ENCODE measurements around the gene MARCHF9.

MARCHF9 gene

GRCh38 chr12:57759360-57759980 is 4.6 kb downstream of the MARCHF9 start:
- peak; percentile 71 for TF ChIP-seq CTCF (IDR thresholded peaks at IDR 0.05)

DNA sequence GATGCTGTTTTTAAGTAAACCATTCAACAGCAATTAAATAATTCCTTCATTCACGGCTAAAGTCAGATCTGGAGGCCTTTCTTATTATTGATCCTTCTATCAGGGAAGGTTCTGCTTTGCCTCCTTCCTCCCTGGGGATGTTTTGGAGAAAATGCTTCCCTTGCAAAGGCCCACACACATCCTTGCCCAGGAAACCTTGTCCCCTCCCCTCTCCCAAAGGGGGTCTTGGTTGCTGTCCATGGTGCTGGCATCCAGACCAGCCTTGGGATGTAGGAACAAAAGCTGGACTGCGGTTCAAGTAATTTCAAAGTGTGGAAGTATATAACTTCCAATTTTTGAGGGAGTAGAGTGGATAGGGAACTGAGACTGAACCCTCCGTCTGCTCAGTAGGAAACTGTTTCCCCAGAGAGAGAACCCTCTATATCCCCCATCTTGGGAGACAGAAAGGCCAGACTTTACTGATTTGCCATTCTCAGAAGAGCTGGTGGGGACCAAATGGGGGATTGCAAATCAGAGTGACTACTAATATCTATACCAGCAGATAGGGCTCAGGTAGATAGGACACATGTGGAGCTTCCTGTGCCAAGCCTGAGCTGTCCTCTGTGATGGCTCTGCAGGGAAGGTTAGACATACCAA is 5.6 kb downstream of the MARCHF9 start:
- TF ChIP-seq CTCF (IDR thresholded peaks at IDR 0.05), result no peak

DNA sequence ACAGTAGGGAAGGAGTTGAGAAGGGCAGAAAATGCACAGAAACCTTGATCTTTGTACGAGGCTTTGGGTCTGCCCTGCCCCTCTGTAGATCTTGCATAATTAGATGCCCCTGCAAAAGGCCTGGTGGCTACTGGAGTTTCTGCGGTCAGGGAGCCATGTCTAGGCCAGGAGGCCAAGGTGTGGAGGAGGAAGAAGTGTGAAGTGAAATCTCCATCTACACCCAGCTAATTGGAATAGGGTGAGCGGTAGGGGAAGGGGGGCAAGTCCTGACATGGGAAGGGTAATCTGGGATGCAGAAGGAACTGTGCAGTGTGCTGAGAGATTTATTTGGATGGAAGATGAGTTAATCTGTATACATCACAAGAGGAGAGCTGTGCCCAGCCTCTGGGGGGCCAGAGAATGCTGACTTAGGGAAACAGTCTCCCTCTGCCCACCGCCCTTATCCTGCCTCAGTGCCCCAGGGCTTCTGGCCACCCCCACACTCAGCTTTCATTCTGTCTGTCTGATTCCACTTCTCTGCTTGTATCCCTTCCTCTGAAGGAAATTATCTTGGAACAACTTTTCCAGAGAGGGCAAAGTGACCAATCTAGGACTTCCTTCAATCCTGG is 6.6 kb downstream of the MARCHF9 start:
- no peak for TF ChIP-seq CTCF (IDR thresholded peaks at IDR 0.05)

- TF ChIP-seq CTCF (IDR thresholded peaks at IDR 0.05), result no peak
Measured at GRCh38 chr12:57762463-57762862, 7.6 kb downstream of the MARCHF9 start.

- TF ChIP-seq CTCF (IDR thresholded peaks at IDR 0.05), result no peak
Measured at GRCh38 chr12:57763881-57764661, 9.2 kb downstream of the MARCHF9 start.

DNA sequence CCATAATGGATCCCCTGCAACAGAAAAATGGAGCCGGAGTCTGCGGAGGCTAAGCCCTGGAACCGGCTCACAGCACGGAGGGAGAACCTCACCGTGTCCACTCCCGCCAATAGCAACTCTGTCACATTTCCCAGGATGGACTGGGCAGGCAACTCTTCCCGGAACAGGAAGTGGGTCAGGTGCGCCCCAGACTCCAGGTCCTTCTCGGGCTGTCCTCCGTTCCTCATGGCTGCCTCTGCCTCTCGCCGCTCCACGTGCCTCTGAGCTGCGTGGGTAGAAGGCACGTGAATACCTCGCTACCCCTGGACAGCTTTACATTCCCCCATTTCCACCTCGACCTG is 9.7 kb downstream of the MARCHF9 start:
- no peak for TF ChIP-seq CTCF (IDR thresholded peaks at IDR 0.05)

DNA sequence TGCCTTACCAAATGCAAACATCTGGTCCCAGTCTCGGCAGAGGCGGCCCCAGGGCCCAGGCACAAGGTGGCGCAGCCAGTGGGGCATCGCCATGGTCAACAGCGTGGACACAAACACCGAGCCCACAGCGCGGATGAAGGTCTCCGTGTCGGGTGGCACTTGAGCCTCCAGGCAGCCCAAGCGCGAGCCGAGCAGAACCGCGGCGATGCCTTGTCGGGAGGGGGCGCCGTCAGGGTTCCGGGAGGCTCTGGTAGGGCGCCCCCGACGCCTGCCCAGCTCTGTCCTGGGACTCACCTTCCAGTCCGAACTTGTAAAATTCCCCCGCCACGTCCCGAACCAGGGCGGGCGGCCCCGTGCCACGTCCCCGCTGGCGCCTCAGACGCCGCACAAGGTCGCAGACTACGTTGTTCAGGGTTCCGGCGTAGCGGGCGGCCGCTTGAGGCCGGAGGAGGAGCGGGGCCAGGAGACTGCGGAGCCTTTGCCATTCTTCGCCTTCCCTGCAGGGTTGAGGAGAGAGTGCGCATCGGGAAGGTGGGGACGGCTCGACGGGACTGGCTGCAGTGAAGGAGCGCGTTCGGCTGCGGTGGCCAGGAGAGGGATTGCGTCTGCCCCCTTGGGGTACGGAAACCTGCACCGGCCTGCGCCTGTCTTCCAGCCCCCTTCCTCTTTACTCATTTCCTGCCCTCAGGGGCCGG is 10.2 kb downstream of the MARCHF9 start:
- no peak for TF ChIP-seq CTCF (IDR thresholded peaks at IDR 0.05)

Measured in LNCAP (cell line).